Measurements from ENCODE around the gene APBB2. TPM values are rescaled to one million over a fixed set of nuclear protein-coding genes. Genes with fewer than 3 reads are reported as not detected.

The APBB2 gene
- total and polyA plus RNA-seq, 10 of the 15 experiments (the other 5 are each of a cell fraction or from before 2014, with no cell fraction given): 2.7 to 24.6 (median 19.0) TPM

DNA sequence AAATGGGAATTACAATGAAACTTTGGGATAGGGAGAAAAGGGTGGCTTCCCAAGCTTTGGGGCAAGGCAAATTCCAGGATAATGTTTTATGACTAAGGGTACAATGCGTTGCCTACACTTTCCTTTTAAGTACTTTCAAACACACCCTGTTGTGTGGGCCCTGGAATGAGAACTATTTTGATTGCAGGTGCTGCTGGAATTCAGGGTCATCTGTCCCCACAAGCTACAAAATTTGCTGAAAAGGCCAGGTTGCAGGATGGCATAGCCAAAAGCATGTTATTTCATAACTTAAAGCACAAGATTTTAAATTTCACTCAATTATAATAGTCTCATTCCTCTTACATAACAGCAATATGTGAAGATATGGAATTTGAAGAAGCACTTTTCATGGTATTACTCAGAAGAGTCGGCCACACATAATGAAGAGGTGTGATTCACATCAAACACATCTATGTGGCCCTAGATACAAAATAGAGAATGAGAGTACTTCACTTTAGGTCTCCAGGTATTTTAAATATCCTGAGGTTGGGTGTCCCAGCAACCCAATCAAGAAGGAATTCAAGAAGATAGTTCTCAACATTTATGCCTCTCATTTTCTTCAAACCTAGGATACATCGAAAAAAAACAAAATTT, 89.3 kb downstream of the APBB2 start (continued):
- TF ChIP-seq NFYB (IDR thresholded peaks at IDR 0.05; ENCODE audit: insufficient read depth, low read depth, low read length): no peak

DNA sequence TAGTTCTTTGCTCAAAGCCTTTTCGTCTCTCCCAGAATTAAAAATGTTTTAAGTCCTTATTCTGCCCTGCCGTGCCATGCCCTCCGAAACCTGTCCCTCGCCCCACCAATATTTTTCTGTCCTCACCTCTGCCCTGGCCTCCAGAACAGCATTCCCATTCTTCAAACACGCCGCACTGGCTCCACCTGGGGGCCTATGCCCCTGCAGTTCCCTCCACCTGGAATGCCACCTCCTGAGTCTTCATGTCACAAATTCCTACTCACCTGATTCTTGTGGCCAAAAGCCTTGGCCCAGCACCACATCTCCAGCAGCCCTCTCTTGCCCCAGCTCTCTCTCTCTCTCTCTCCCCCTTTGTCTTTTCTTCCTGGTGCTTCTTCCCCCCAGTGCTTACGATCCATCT, 91.6 kb downstream of the APBB2 start:
- 69% methylated on average over 7 of the region's 7 CpGs for WGBS (ENCODE audit: insufficient coverage, insufficient replicate concordance, low lambda C conversion rate, missing lambda C conversion rate)
- CTCF ChIA-PET: interaction anchor here (0.6 to 4.9 kb wide), 2 partner anchors 146 to 265 kb away, joined by 3 to 22 read pairs; no protein-coding TSS in a partner anchor
- no peaks in the 10 kb centered on the region for H3K27me3 ChIP-seq (replicated peaks in 1 of 2; ENCODE audit: control insufficient read depth in 2 of 2, insufficient read depth in 2 of 2, low read length in 1 of 2)
- no peaks in the 10 kb centered on the region for H3K4me1 ChIP-seq (ENCODE audit: control insufficient read depth, insufficient read depth, low read length)
- H4K20me1 ChIP-seq (ENCODE audit: control insufficient read depth, insufficient read depth): no peaks in the 10 kb centered on the region
- H3K9ac ChIP-seq (ENCODE audit: control insufficient read depth, insufficient read depth, low read length): no peak overlapping the region
- no peak for TF ChIP-seq SMAD5 (IDR thresholded peaks at IDR 0.05; ENCODE audit: low read depth)
- TF ChIP-seq, protein P1, sequence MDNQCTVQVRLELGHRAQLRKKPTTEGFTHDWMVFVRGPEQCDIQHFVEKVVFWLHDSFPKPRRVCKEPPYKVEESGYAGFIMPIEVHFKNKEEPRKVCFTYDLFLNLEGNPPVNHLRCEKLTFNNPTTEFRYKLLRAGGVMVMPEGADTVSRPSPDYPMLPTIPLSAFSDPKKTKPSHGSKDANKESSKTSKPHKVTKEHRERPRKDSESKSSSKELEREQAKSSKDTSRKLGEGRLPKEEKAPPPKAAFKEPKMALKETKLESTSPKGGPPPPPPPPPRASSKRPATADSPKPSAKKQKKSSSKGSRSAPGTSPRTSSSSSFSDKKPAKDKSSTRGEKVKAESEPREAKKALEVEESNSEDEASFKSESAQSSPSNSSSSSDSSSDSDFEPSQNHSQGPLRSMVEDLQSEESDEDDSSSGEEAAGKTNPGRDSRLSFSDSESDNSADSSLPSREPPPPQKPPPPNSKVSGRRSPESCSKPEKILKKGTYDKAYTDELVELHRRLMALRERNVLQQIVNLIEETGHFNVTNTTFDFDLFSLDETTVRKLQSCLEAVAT (IDR thresholded peaks at IDR 0.05): no peak
- TF ChIP-seq RAD21 (IDR thresholded peaks at IDR 0.05; ENCODE audit: insufficient read depth, low read depth, low read length): 0 out of 2 replicates have a peak, but pooled peaks have one; percentile 3
- TF ChIP-seq SP1 (IDR thresholded peaks at IDR 0.05; ENCODE audit: low read depth, low read length): no peak
- TF ChIP-seq RB1 (IDR thresholded peaks at IDR 0.05; ENCODE audit: borderline replicate concordance): no peak
- H3K4me2 ChIP-seq (ENCODE audit: control insufficient read depth, insufficient read depth): no peak overlapping the region
- no peaks in the 10 kb centered on the region for H3K36me3 ChIP-seq (ENCODE audit: control insufficient read depth in 2 of 2, insufficient read depth in 2 of 2, low read length in 1 of 2)
- no peaks in the 10 kb centered on the region; the same call in 1 of the 2 replicates for H3K79me2 ChIP-seq (ENCODE audit: control insufficient read depth, insufficient read depth, low read length)
- no peak for FAIRE-seq
- no peak overlapping the region for H3K27ac ChIP-seq (ENCODE audit: control insufficient read depth, insufficient read depth)
- H3K9me3 ChIP-seq (replicated peaks; ENCODE audit: control insufficient read depth, insufficient read depth, low read length): no peaks in the 10 kb centered on the region; the same call in 2 of the 3 replicates
- POLR2A ChIA-PET: interaction anchor here (0.5 kb wide), 1 partner anchor 130 kb away, joined by 8 read pairs; no protein-coding TSS in a partner anchor
- no peak for ATAC-seq
- no peak overlapping the region for H2AFZ ChIP-seq (ENCODE audit: control insufficient read depth, low read depth, low read length)
- H3K4me3 ChIP-seq: no peak overlapping the region
- DNase-seq (ENCODE audit: low read depth, low spot score): no peak
- BruUV-seq (replicated peaks): no TSS peak
- RAD21 ChIA-PET (ENCODE audit: unreplicated experiment): no interaction called here
- SMC1A ChIA-PET (ENCODE audit: uncharacterized antibody, unreplicated experiment): interaction anchor here (1.1 to 2.1 kb wide), 2 partner anchors 14 to 77 kb away, joined by 3 to 6 read pairs; no protein-coding TSS in a partner anchor
- in situ Hi-C loops (cut with MboI): no loop called here
- intact Hi-C loops (cut with micrococcal nuclease; ENCODE audit: unreplicated experiment): no loop called here
